Left kidney (tissue), 2 donors: ENCODE results near the gene DUSP2. TPM values are rescaled to one million over a fixed set of nuclear protein-coding genes. Genes with fewer than 3 reads are reported as not detected.

Source experiments
- DNase-seq: peaks from one replicate; pipeline ENCODE4 v3.0.0-alpha.2; 2013
- polyA plus RNA-seq: library from polyadenylated mRNA; unstranded; fragments of 120-200 nt; gene quantifications from one replicate; pipeline ENCODE4 v1.2.1, GENCODE V29; 2013; ENCODE audit not compliant: insufficient read length

The DUSP2 gene
- polyA plus RNA-seq, 1 donor: 2.4 TPM

DNA sequence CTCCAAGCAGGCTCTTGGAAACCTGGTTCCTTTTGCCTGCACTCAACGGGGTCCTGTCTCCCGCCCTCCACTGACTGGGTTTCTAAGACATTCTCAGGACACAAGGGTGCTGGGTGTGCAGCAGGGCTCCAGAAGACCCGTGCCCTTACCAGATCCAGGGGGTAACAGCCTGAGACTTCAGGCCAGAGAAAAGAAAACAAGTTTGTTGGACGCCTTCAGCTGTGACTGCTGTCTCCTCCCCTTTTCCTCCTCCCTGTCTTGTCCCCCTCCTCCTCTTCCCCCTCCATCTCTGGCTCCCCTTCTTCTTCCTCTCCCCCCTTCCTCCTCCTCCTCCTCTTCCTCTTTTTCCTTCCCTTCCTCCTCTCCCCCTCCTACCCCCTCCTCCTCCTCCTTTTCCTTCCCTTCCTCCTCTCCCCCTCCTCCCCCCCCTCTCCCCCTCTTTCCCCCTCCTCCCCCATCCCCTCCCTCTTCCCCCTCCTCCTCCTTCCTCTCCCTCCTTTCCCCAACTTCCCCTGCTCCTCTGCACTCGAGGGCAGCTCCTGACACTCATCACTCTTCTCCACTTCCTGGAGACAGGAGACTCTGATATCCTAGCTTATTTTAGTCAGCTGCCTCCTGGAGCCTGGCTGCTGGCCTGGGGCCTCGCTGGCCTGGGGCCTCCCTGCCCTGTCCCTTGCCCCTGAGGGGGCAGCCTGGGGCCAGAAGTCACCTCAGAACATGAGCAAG is 41.3 kb downstream of the DUSP2 start:
- no peak for DNase-seq

DNA sequence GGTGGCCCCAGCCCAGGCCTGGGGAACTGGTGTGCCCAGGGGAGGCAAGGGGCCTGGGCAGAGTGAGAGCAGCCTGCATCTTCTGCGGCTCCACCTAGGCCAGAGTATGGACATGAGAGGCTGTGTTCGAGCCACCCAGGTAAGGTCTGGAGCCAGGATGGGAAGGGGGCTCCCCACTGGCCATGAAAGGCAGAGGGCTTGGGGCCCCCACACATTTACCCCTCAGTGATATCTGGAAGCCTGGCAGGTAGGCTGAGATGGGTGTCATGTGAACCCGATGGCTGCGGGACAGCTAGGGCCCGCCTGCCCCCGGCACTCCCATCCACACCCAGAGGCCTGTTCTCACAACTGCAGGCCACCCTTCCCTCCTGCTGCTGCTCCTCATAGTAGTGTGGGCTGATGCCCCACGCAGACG is 42.0 kb downstream of the DUSP2 start:
- no peak for DNase-seq

DNA sequence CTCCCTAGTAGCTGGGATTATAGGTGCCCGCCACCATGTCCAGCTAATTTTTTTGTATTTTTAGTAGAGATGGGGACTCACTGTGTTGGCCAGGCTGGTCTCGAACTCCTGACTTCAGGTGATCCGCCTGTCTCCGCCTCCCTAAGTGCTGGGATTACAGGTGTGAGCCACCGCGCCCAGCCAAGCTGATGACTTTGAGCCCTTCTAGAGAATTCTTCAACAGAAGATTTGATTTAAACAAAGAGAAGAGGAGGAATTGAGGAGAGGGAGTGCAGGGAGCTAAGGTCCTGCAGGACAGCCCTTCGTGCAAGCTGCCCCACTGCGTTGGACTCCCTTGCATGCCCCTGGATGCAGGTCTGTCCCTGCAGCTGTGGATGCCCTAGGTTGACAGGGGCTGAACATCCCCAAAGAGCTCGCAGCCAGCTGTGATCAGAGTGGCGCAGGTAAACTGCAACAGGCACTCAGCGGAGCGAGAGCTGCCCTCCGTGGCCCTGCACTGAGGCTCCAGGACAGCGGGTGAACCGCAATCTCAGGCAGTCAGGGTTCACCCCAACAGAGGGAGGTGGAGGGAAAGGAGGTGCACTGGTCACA is 42.5 kb downstream of the DUSP2 start:
- no peak for DNase-seq

DNA sequence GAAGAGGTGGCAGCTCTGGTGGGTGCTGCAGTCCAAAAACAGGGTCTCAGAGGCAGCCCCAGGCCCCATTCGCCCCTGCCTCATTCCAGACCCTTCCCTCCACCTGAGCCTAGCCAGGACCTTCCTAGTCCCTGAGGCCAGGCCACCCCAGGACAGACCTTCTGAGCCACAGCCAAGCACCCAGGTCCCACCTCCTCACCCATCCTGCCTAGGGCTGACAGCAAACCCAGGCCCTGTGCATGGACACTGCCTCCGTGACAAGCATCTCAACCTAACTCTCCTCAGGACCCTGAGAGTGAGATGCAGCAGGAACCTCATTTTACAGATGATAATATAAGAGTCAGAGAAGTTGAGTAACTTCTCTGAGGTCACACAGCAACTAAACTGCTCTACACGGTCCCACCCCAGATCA is 44.3 kb downstream of the DUSP2 start:
- DNase-seq: no peak

DNA sequence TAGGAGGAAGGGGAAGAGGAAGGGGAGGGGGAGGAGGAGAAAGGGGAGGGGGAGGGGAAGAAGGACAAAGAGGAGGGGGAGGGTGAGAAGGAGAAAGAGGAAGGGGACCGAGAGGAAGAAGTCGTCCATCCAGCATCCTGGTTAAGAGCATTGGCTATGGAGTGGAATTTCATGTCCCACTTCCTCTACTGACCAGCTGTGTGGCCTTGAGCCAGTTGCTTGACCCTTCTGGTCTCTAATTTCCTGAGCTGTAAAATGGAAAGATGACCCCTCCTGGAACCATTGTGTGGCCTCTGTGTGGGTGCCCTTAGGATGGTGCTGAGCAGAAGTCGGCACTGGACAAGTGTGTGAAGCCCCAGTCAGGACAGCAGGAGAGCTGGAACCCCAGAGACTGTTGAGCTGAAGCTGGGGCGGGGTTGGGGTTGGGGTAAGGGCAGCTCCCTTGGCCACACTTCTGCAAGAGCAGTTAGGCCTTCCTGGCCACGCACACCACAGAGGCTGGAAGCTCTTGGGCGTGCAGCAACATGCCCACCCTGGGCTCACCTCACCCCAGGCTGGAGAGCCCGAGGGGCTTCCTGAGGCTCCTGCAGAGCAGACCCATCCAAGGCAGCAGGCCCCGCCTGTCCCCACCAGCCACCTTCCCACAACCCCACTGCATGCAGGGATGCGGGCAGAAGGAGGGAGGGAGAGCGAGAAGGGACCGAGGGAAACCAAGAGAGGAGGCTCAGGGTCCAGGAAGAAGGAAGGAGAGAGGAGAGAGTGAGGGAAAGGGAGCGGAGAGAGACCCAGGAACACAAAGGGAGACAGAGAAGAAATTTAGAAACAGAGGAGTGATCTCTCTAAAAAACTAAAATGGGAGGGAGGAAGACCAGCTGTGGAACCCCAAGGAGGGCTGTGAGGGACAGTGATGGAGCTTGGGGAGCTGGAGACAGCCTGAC is 45.1 kb downstream of the DUSP2 start:
- DNase-seq: no peak

DNA sequence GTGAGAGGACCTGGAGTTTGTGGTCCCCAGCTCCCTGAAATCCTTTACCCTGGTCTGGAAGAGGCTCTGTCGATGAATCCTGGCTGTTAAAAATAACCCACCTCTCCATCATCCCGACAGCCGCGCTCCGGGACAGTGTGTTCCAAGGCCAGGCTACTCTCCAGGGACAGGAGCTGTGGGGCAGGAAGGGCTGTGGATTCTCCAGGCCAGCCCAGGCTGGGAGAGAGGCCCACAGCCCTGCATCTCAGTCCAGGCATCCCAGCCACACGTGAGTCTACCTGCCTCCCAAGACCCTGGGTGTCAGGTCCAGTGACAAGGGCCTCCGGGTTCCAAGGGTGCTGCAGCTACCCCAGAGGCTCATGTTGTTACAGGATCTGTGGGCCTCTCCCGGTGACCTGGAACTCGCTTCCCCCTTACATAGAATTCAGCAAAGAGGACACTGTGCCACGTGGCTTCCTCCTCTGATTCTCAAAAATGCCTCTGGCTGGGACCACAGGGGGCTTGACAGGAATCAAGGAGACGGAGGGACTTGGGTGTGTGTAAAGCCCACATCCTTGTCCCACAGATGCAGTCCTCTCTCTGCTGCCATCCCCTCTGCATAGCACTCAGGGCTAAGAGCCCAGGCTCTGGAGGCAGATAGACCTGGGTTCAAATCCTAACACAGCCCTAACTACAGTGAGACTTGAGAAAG is 46.2 kb downstream of the DUSP2 start:
- DNase-seq: no peak

DNA sequence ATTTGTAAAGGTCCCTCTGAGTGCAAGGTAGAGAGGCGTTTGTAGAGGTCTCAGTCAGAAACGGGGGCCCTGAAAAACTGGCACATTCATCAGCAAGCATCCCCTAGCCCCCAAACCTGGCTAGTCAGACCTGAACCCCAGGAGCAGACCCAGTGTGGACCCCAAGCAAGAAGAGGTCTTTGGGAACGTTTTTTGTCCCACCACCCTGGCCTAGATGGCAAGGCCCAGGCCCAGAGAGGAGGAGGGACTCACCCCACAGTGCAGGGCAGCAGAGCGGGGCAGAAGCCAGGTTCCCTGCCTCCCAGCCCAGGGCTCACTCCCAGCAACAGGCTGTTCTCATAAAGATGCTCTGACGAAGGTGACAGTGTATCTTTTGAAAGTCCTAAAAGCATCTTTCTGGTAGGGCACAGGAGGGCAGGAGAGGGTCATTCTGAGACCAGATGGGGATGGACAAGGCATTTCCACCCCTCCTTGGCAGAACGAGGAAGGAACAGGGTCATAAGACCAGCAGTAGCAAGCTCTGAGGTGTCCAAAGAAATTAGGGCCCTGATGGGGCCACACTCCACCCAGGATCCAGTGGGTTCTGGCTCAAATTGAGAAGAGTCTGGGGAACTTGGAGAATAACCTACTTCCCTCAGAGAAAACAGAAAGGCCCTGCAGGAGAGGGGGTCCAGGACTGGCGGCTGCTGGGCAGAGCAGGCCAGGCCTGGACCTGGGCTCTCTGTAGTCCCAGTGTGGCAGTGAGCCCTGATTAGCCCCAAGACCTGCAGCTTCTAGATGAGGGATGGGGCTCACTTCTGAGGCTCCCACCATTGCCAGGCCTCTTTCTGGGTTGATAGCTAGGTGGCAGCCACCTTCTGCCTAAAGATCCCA is 47.1 kb downstream of the DUSP2 start:
- no peak for DNase-seq

DNA sequence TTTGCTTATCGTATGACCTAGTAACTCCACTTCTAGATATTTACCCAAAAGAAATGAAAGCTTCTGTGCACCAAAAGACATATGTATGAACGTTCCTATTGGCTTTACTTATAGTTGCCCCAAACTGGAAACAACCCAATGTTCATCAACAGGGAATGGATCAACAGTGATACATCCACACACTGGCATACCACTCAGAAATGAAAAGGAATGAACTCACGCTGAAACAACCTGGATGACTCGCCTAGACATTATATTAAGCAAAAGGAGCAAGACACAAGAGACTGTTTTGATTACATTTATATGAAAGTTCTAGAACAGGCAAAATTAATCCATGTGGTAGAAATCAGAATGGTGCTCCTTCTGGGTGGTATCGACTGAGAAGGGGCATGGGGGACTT is 47.8 kb downstream of the DUSP2 start:
- no peak for DNase-seq

DNA sequence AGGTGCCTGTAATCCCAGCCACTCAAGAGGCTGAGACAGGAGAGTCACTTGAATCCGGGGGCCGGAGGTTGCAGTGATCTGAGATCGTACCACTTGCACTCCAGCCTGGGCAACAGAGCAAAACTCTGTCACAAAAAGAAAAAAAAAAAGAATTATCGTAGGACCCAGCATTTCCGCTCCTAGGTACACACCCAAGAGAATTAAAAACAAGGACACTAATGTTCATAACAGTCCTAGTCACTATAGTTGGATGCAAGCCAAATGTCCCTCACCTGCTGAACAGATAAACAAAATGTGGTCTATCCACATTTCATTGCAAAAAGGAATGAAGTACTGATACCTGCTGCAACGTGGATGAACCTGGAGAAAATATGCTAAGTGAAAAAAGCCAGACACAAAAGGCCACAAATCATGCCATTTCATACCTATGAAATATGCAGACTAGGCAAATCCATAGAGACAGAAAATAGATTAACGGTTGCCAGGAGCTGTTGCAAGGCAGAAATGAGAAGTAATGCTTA is 50.1 kb downstream of the DUSP2 start:
- DNase-seq: no peak

DNA sequence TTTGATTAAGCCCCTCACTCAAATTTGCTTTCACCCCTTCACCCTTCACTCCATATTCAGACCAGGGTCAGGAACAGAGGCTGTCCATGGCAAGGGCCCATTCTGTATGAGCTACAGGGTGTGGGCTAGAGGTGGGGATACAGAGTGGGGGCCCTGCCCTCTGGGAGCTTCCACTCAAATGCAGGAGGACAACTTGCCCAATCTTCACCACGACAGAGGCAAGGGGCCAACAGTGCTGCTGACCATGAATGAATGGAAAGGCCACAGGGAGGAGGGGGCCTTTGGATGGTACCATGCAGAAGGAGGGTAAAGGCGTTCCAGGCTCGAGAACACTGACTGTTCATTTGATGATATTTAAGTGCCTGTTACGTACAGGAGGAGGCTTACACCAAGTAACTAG is 51.7 kb downstream of the DUSP2 start:
- DNase-seq: no peak

Other genes with a start within 250 kb of the DUSP2 start
- 31.4 TPM for gene ANKRD36C, start 153.6 kb downstream of the DUSP2 start, polyA plus RNA-seq
- gene GPAT2, start 110.5 kb downstream of the DUSP2 start, polyA plus RNA-seq: 3.8 TPM
- 4.4 TPM for gene ADRA2B, start 28.9 kb downstream of the DUSP2 start, polyA plus RNA-seq
- gene ASTL, start 6.9 kb downstream of the DUSP2 start, polyA plus RNA-seq: 0.18 TPM
- 164 TPM for gene STARD7, start 63.4 kb upstream of the DUSP2 start, polyA plus RNA-seq
- gene TMEM127, start 120.6 kb upstream of the DUSP2 start, polyA plus RNA-seq: 41.2 TPM
- 83.6 TPM for gene CIAO1, start 120.8 kb upstream of the DUSP2 start, polyA plus RNA-seq
- 214 TPM for gene SNRNP200, start 160.1 kb upstream of the DUSP2 start, polyA plus RNA-seq
- gene ITPRIPL1, start 179.9 kb upstream of the DUSP2 start, polyA plus RNA-seq: 5.2 TPM
- gene NCAPH, start 190.3 kb upstream of the DUSP2 start, polyA plus RNA-seq: 27.0 TPM